ENCODE results near the gene G6PC2.

G6PC2 gene

GRCh38 chr2:168895771-168896170 is 5.3 kb upstream of the G6PC2 start:
- Histone ChIP-seq H3K9ac (ENCODE audit: low read length) (no peak overlapping the region), H3K4me2 (ENCODE audit: low read depth, low read length, poor library complexity, severe bottlenecking) (no peak overlapping the region), H4K20me1 (ENCODE audit: low read depth, low read length) (no peaks in the 10 kb centered on the region), H3K27ac (ENCODE audit: low read depth, low read length) (no peak overlapping the region), H2AFZ (ENCODE audit: low read depth, low read length, severe bottlenecking) (no peak overlapping the region), H3K27me3 (ENCODE audit: low read length) (no peaks in the 10 kb centered on the region), H3F3A (ENCODE audit: insufficient read depth) (no peaks in the 10 kb centered on the region), H3K9me2 (replicated peaks; ENCODE audit: insufficient read depth, low read length) (no peaks in the 10 kb centered on the region), H3K36me3 (ENCODE audit: low read length) (no peaks in the 10 kb centered on the region), H3K79me2 (ENCODE audit: insufficient read depth, low read length) (no peaks in the 10 kb centered on the region), H3K9me3 (ENCODE audit: insufficient read depth, low read length) (no peaks in the 10 kb centered on the region), H3K4me3 (ENCODE audit: insufficient read depth, low read length, poor library complexity, severe bottlenecking) (no peak overlapping the region)
- no peak for TF ChIP-seq CTCF (IDR thresholded peaks at IDR 0.05; ENCODE audit: insufficient read depth, low read length, poor library complexity, severe bottlenecking)
- no peak for TF ChIP-seq EZH2phosphoT487 (conservative IDR thresholded peaks at IDR 0.05; ENCODE audit: low read length)

GRCh38 chr2:168896783-168897182 is 4.3 kb upstream of the G6PC2 start:
- no peak overlapping the region for H3K9ac ChIP-seq (ENCODE audit: low read length)
- H3K9me3 ChIP-seq (ENCODE audit: insufficient read depth, low read length), result no peaks in the 10 kb centered on the region
- H3K4me2 ChIP-seq (ENCODE audit: low read depth, low read length, poor library complexity, severe bottlenecking), result no peak overlapping the region
- H3K27ac ChIP-seq (ENCODE audit: low read depth, low read length), result no peak overlapping the region
- no peak overlapping the region for H3K4me3 ChIP-seq (ENCODE audit: insufficient read depth, low read length, poor library complexity, severe bottlenecking)
- H2AFZ ChIP-seq (ENCODE audit: low read depth, low read length, severe bottlenecking), result no peak overlapping the region
- H3K27me3 ChIP-seq (ENCODE audit: low read length), result no peaks in the 10 kb centered on the region
- no peak for TF ChIP-seq EZH2phosphoT487 (conservative IDR thresholded peaks at IDR 0.05; ENCODE audit: low read length)
- no peak for TF ChIP-seq CTCF (IDR thresholded peaks at IDR 0.05; ENCODE audit: insufficient read depth, low read length, poor library complexity, severe bottlenecking)
- no peaks in the 10 kb centered on the region for H3K9me2 ChIP-seq (replicated peaks; ENCODE audit: insufficient read depth, low read length)
- H4K20me1 ChIP-seq (ENCODE audit: low read depth, low read length), result no peaks in the 10 kb centered on the region
- H3K79me2 ChIP-seq (ENCODE audit: insufficient read depth, low read length), result no peaks in the 10 kb centered on the region
- no peaks in the 10 kb centered on the region for H3K36me3 ChIP-seq (ENCODE audit: low read length)
- no peaks in the 10 kb centered on the region for H3F3A ChIP-seq (ENCODE audit: insufficient read depth)

DNA sequence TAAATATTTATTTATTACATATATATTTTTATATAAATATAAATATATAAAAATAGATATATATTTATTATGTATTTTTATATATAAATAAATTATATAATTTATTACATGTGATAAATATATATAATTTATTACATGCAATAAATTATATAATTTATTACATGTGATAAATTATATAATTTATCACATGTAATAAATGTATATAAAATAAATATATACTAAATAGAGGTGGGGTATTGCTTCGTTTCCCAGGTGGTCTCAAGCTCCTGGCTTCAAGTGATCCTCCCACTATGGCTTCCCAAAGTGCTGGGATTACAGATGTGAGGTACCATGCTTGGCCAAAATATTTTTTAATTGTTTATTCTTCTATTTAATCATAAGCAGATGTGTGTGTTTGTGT is 3.6 kb upstream of the G6PC2 start:
- H2AFZ ChIP-seq (ENCODE audit: low read depth, low read length, severe bottlenecking), result no peak overlapping the region
- H3F3A ChIP-seq (ENCODE audit: insufficient read depth), result no peaks in the 10 kb centered on the region
- H4K20me1 ChIP-seq (ENCODE audit: low read depth, low read length), result no peaks in the 10 kb centered on the region
- no peaks in the 10 kb centered on the region for H3K27me3 ChIP-seq (ENCODE audit: low read length)
- H3K9me2 ChIP-seq (replicated peaks; ENCODE audit: insufficient read depth, low read length), result no peaks in the 10 kb centered on the region
- H3K4me3 ChIP-seq (ENCODE audit: insufficient read depth, low read length, poor library complexity, severe bottlenecking), result no peak overlapping the region
- no peaks in the 10 kb centered on the region for H3K9me3 ChIP-seq (ENCODE audit: insufficient read depth, low read length)
- no peak overlapping the region for H3K27ac ChIP-seq (ENCODE audit: low read depth, low read length)
- no peak overlapping the region for H3K9ac ChIP-seq (ENCODE audit: low read length)
- no peak overlapping the region for H3K4me2 ChIP-seq (ENCODE audit: low read depth, low read length, poor library complexity, severe bottlenecking)
- H3K36me3 ChIP-seq (ENCODE audit: low read length), result no peaks in the 10 kb centered on the region
- TF ChIP-seq CTCF (IDR thresholded peaks at IDR 0.05; ENCODE audit: insufficient read depth, low read length, poor library complexity, severe bottlenecking), result no peak
- TF ChIP-seq EZH2phosphoT487 (conservative IDR thresholded peaks at IDR 0.05; ENCODE audit: low read length), result no peak
- no peaks in the 10 kb centered on the region for H3K79me2 ChIP-seq (ENCODE audit: insufficient read depth, low read length)

DNA sequence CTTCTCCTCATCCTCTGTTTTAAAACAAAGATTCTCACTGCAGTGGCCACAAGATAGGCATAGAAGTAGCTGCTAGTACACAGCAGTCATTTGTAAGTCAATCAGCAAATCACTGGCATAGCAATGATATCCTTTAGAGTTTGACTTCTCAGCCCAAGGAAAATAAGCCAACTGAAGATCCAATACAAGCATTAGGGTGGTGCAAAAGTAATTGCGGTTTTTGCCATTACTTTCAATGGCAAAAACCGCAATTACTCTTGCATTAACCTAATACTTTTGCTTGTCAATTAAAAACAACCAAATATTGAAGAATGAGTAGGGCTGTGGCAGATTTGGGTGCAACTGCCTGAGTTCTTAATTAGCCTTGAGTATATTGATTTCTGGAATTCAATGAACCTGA is 2.8 kb downstream of the G6PC2 start:
- H3K4me2 ChIP-seq (ENCODE audit: low read depth, low read length, poor library complexity, severe bottlenecking), result no peak overlapping the region
- no peaks in the 10 kb centered on the region for H3K9me3 ChIP-seq (ENCODE audit: insufficient read depth, low read length)
- no peaks in the 10 kb centered on the region for H4K20me1 ChIP-seq (ENCODE audit: low read depth, low read length)
- no peaks in the 10 kb centered on the region for H3K9me2 ChIP-seq (replicated peaks; ENCODE audit: insufficient read depth, low read length)
- no peaks in the 10 kb centered on the region for H3K27me3 ChIP-seq (ENCODE audit: low read length)
- H3K36me3 ChIP-seq (ENCODE audit: low read length), result no peaks in the 10 kb centered on the region
- no peaks in the 10 kb centered on the region for H3F3A ChIP-seq (ENCODE audit: insufficient read depth)
- no peak overlapping the region for H2AFZ ChIP-seq (ENCODE audit: low read depth, low read length, severe bottlenecking)
- no peak overlapping the region for H3K27ac ChIP-seq (ENCODE audit: low read depth, low read length)
- no peak overlapping the region for H3K9ac ChIP-seq (ENCODE audit: low read length)
- TF ChIP-seq CTCF (IDR thresholded peaks at IDR 0.05; ENCODE audit: insufficient read depth, low read length, poor library complexity, severe bottlenecking) (no peak), EZH2phosphoT487 (conservative IDR thresholded peaks at IDR 0.05; ENCODE audit: low read length) (no peak)
- no peak overlapping the region for H3K4me3 ChIP-seq (ENCODE audit: insufficient read depth, low read length, poor library complexity, severe bottlenecking)
- no peaks in the 10 kb centered on the region for H3K79me2 ChIP-seq (ENCODE audit: insufficient read depth, low read length)

Measured in SU-DHL-6 (cell line).